Stomach smooth muscle (tissue), 2 donors: ENCODE results near the gene ERCC6.
A peak's percentile ranks its signal among the peaks of the same experiment; 100 is the strongest.

ENCODE experiments used
- H3K27ac ChIP-seq: one replicate; pipeline ENCODE4 v1.7.0; 2013; ENCODE audit warnings: mild to moderate bottlenecking, low read length, inconsistent platforms
- H3K27me3 ChIP-seq, 2 donors: one replicate each; pipeline ENCODE4 v1.7.0; 2013; ENCODE audit warnings: low read length in 2 of 2; ENCODE audit not compliant: insufficient read depth in 2 of 2, control insufficient read depth in 1 of 2
- H3K36me3 ChIP-seq, 2 donors: one replicate each; pipeline ENCODE4 v1.7.0; 2013; ENCODE audit warnings: low read length in 2 of 2; ENCODE audit not compliant: control insufficient read depth in 2 of 2, insufficient read depth in 2 of 2
- H3K4me1 ChIP-seq: one replicate; pipeline ENCODE4 v1.7.0; 2013; ENCODE audit warnings: low read length; ENCODE audit not compliant: control insufficient read depth, insufficient read depth
- H3K4me3 ChIP-seq, 2 donors: one replicate each; pipeline ENCODE4 v1.7.0; 2013; ENCODE audit warnings: low read length in 2 of 2
- H3K9ac ChIP-seq, 2 donors: one replicate each; pipeline ENCODE4 v1.7.0; 2013; ENCODE audit warnings: low read length in 2 of 2, mild to moderate bottlenecking in 1 of 2
- H3K9me3 ChIP-seq, 2 donors: one replicate each; pipeline ENCODE4 v1.7.0; 2013; ENCODE audit warnings: low read length in 2 of 2; ENCODE audit not compliant: control insufficient read depth in 2 of 2
- donor health status: healthy.
- donor health status: Pancreatic carcinoma.

Gene ERCC6

GRCh38 chr10:49538381-49539319 lies at the start of gene ERCC6:
Gene ERCC6 (minus strand): TSS chr10:49539121.
- Histone ChIP-seq H3K27ac (peak within 1 kb of the TSS; percentile 75), H3K4me3 (peak within 1 kb of the TSS; percentile 88 to 98), H3K36me3 (no peaks in the 10 kb centered on the region), H3K27me3 (no peaks in the 10 kb centered on the region), H3K9me3 (no peaks in the 10 kb centered on the region), H3K9ac (peak within 1 kb of the TSS; percentile 84 to 86), H3K4me1 (peaks cover 20% of the 10 kb centered on the region)

- peaks cover 0 to 5% of the 10 kb centered on the region in 2 donors for H3K27me3 ChIP-seq
- H3K9me3 ChIP-seq = no peaks in the 10 kb centered on the region
- H3K4me3 ChIP-seq = no peak overlapping the region
- H3K4me1 ChIP-seq = no peaks in the 10 kb centered on the region
- no peak overlapping the region for H3K9ac ChIP-seq
- no peak overlapping the region for H3K27ac ChIP-seq
- no peaks in the 10 kb centered on the region for H3K36me3 ChIP-seq
These were observed 49.1 kb upstream of the ERCC6 start for GRCh38 chr10:49587981-49588380.

- Histone ChIP-seq H3K27me3 (no peaks in the 10 kb centered on the region), H3K36me3 (no peaks in the 10 kb centered on the region), H3K27ac (no peak overlapping the region), H3K4me3 (no peak overlapping the region), H3K9ac (no peak overlapping the region), H3K9me3 (no peaks in the 10 kb centered on the region), H3K4me1 (no peaks in the 10 kb centered on the region)
These were observed 46.5 kb upstream of the ERCC6 start for GRCh38 chr10:49585387-49585786.

- H3K36me3 ChIP-seq = no peaks in the 10 kb centered on the region
- H3K27me3 ChIP-seq = no peaks in the 10 kb centered on the region
- H3K9me3 ChIP-seq = no peaks in the 10 kb centered on the region
- H3K27ac ChIP-seq = no peak overlapping the region
- H3K9ac ChIP-seq = no peak overlapping the region
- H3K4me3 ChIP-seq = no peak overlapping the region
- H3K4me1 ChIP-seq = no peaks in the 10 kb centered on the region
These were observed 40.7 kb upstream of the ERCC6 start for GRCh38 chr10:49579621-49580020.

- no peak overlapping the region for H3K9ac ChIP-seq
- no peak overlapping the region for H3K4me3 ChIP-seq
- no peaks in the 10 kb centered on the region for H3K36me3 ChIP-seq
- H3K27me3 ChIP-seq = no peaks in the 10 kb centered on the region
- no peak overlapping the region for H3K27ac ChIP-seq
- no peaks in the 10 kb centered on the region for H3K4me1 ChIP-seq
- H3K9me3 ChIP-seq = no peaks in the 10 kb centered on the region
These were observed 39.5 kb upstream of the ERCC6 start for GRCh38 chr10:49578392-49578791.

- Histone ChIP-seq H3K9ac (no peak overlapping the region), H3K4me3 (no peak overlapping the region), H3K4me1 (no peaks in the 10 kb centered on the region), H3K27me3 (peaks cover 0 to 2% of the 10 kb centered on the region in 2 donors), H3K9me3 (no peaks in the 10 kb centered on the region), H3K27ac (no peak overlapping the region), H3K36me3 (no peaks in the 10 kb centered on the region)
These were observed 38.4 kb upstream of the ERCC6 start for GRCh38 chr10:49577182-49577925.

GRCh38 chr10:49575489-49576072 lies 36.7 kb upstream of the ERCC6 start:
- H3K4me3 ChIP-seq = no peak overlapping the region
- no peaks in the 10 kb centered on the region for H3K9me3 ChIP-seq
- no peaks in the 10 kb centered on the region for H3K4me1 ChIP-seq
- H3K9ac ChIP-seq = no peak overlapping the region
- H3K27ac ChIP-seq = no peak overlapping the region
- H3K27me3 ChIP-seq = peaks cover 0 to 7% of the 10 kb centered on the region in 2 donors
- no peaks in the 10 kb centered on the region for H3K36me3 ChIP-seq

- Histone ChIP-seq H3K27me3 (peaks cover 0 to 7% of the 10 kb centered on the region in 2 donors), H3K4me1 (no peaks in the 10 kb centered on the region), H3K36me3 (no peaks in the 10 kb centered on the region), H3K9me3 (peaks cover 0 to 3% of the 10 kb centered on the region in 2 donors), H3K4me3 (no peak overlapping the region), H3K27ac (no peak overlapping the region), H3K9ac (no peak overlapping the region)
These were observed 33.7 kb upstream of the ERCC6 start for GRCh38 chr10:49572594-49573114.

- no peaks in the 10 kb centered on the region for H3K36me3 ChIP-seq
- H3K9ac ChIP-seq = no peak overlapping the region
- peaks cover 0 to 3% of the 10 kb centered on the region in 2 donors for H3K9me3 ChIP-seq
- H3K4me1 ChIP-seq = no peaks in the 10 kb centered on the region
- peaks cover 0 to 7% of the 10 kb centered on the region in 2 donors for H3K27me3 ChIP-seq
- H3K27ac ChIP-seq = no peak overlapping the region
- no peak overlapping the region for H3K4me3 ChIP-seq
These were observed 32.5 kb upstream of the ERCC6 start for GRCh38 chr10:49571388-49571787.

- H3K9ac ChIP-seq = no peak overlapping the region
- H3K4me1 ChIP-seq = no peaks in the 10 kb centered on the region
- no peaks in the 10 kb centered on the region for H3K36me3 ChIP-seq
- H3K27me3 ChIP-seq = peaks cover 0 to 10% of the 10 kb centered on the region in 2 donors
- no peak overlapping the region for H3K4me3 ChIP-seq
- no peak overlapping the region for H3K27ac ChIP-seq
- H3K9me3 ChIP-seq = peaks cover 0 to 3% of the 10 kb centered on the region in 2 donors
These were observed 30.2 kb upstream of the ERCC6 start for GRCh38 chr10:49569031-49569631.
